Subcutaneous adipose tissue (tissue), 4 donors: Measurements from ENCODE around the gene OSBPL6. TPM values are rescaled to one million over a fixed set of nuclear protein-coding genes. Genes with fewer than 3 reads are reported as not detected.

Experiments
- total RNA-seq, 4 donors: library from RNA; depleted of rRNA; stranded (reverse); fragments of >200 nt; gene quantifications; one replicate each; pipeline ENCODE4 v1.1.0, GENCODE V29; 2016
- TF ChIP-seq, protein P1 (sequence below): fragments of 450-650 bp; IDR thresholded peaks from one replicate; pipeline ENCODE4 v1.5.1; 2016; ENCODE audit warnings: low read depth, mild to moderate bottlenecking, control low read depth, antibody characterized with exemption, moderate library complexity

Gene OSBPL6
- total RNA-seq, 4 donors from 2014 or later, result 0.68 to 2.1 (median 1.7) TPM

GRCh38 chr2:178200331-178200730, 6.0 kb downstream of the OSBPL6 start:
- TF ChIP-seq, protein P1, sequence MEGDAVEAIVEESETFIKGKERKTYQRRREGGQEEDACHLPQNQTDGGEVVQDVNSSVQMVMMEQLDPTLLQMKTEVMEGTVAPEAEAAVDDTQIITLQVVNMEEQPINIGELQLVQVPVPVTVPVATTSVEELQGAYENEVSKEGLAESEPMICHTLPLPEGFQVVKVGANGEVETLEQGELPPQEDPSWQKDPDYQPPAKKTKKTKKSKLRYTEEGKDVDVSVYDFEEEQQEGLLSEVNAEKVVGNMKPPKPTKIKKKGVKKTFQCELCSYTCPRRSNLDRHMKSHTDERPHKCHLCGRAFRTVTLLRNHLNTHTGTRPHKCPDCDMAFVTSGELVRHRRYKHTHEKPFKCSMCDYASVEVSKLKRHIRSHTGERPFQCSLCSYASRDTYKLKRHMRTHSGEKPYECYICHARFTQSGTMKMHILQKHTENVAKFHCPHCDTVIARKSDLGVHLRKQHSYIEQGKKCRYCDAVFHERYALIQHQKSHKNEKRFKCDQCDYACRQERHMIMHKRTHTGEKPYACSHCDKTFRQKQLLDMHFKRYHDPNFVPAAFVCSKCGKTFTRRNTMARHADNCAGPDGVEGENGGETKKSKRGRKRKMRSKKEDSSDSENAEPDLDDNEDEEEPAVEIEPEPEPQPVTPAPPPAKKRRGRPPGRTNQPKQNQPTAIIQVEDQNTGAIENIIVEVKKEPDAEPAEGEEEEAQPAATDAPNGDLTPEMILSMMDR, result no peak

DNA sequence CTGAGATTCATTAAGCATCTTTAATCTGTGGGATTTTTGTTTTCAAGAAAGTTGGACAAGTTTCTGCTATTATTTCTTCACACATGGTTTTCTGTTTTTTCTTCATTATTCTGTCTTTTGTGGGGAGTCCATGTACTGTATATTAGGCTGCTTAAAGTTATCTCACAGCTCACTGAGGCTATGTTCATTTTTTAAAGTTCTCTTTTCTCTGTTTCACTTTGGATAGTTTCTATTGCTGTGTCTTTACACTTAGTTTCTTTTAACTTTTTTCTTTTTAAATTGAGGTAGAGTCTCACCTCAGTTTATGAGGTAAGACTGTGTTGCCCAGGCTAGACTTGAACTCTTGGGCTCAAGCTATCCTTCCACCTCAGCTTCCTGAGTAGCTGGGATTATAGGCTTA, 8.6 kb downstream of the OSBPL6 start:
- TF ChIP-seq, protein P1, result no peak

DNA sequence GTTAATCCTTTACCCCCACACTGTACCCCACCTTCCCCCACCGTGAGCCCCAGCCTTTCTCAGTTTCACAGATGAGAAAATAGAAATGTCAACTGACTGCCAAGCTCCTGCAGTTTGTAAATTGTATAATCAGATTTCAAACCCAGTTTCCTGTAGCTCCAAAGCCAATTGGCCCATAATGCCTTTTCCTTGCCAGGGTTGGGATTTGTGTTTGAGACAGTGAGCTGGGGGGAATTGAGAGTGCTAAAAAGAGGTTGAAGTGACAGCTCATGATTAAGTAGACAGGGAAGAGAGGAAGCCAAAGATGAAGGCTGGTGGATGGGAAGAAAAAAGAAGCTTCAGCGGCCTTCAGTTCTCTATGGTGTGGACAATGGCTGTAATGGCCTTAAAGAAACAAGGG, 10.7 kb downstream of the OSBPL6 start:
- TF ChIP-seq, protein P1, result no peak

GRCh38 chr2:178205853-178206521, 11.7 kb downstream of the OSBPL6 start:
- TF ChIP-seq, protein P1, result no peak

- TF ChIP-seq, protein P1, result no peak
Measured at GRCh38 chr2:178208336-178208735, 14.0 kb downstream of the OSBPL6 start.

- TF ChIP-seq, protein P1, result no peak
Measured at GRCh38 chr2:178208817-178209216, 14.5 kb downstream of the OSBPL6 start.

- TF ChIP-seq, protein P1, result no peak
Measured at GRCh38 chr2:178211460-178211859, 17.1 kb downstream of the OSBPL6 start.
